ENCODE results near the gene UTS2B. TPM values are rescaled to one million over a fixed set of nuclear protein-coding genes. Genes with fewer than 3 reads are reported as not detected.
"Not testable (repeated sequence)": the region's sequence is repeated elsewhere in the genome, so short reads cannot be mapped to it uniquely, and the experiment has no call there.

Gene UTS2B
- total RNA-seq, 1 donor from 2014 or later: 0.89 TPM

GRCh38 chr3:191256405-191256804 lies 73.9 kb downstream of the UTS2B start:
- ATAC-seq (no peak), DNase-seq (ENCODE audit: low spot score) (no peak)
- intact Hi-C loops (cut with DNase I): no loop called here

- intact Hi-C loops (cut with DNase I): no loop called here
- ATAC-seq: no peak
- no peak for DNase-seq (ENCODE audit: low spot score)
Observed at GRCh38 chr3:191255156-191255555, 75.2 kb downstream of the UTS2B start.

- no peak for DNase-seq (ENCODE audit: low spot score)
Observed at GRCh38 chr3:191254098-191254873, 76.0 kb downstream of the UTS2B start.

GRCh38 chr3:191253089-191253799 lies 77.1 kb downstream of the UTS2B start:
- ATAC-seq (no peak), DNase-seq (ENCODE audit: low spot score) (no peak)
- intact Hi-C loops (cut with DNase I): no loop called here

More at GRCh38 chr3:191254098-191254873, 76.0 kb downstream of the UTS2B start:
- no peak for ATAC-seq
- intact Hi-C loops (cut with DNase I): no loop called here

GRCh38 chr3:191246630-191247029 lies 83.7 kb downstream of the UTS2B start:
- intact Hi-C loops (cut with DNase I): no loop called here
- ATAC-seq: no peak
- no peak for DNase-seq (ENCODE audit: low spot score)

GRCh38 chr3:191246034-191246433 lies 84.3 kb downstream of the UTS2B start:
- DNase-seq (ENCODE audit: low spot score); intact Hi-C loops (cut with DNase I): not testable (repeated sequence)
- ATAC-seq: peak; percentile 82

- no peak for DNase-seq (ENCODE audit: low spot score)
- intact Hi-C loops (cut with DNase I): no loop called here
Observed at GRCh38 chr3:191244242-191244867, 86.0 kb downstream of the UTS2B start.

GRCh38 chr3:191240486-191240885 lies 89.8 kb downstream of the UTS2B start:
- intact Hi-C loops (cut with DNase I): no loop called here
- ATAC-seq (peak; percentile 40), DNase-seq (ENCODE audit: low spot score) (no peak)

More at GRCh38 chr3:191244242-191244867, 86.0 kb downstream of the UTS2B start:
- no peak for ATAC-seq

GRCh38 chr3:191239407-191240031 lies 90.8 kb downstream of the UTS2B start:
- ATAC-seq (no peak), DNase-seq (ENCODE audit: low spot score) (no peak)
- intact Hi-C loops (cut with DNase I): no loop called here

- ATAC-seq (peak; percentile 15), DNase-seq (ENCODE audit: low spot score) (no peak)
- intact Hi-C loops (cut with DNase I): no loop called here
Observed at GRCh38 chr3:191238321-191238817, 92.0 kb downstream of the UTS2B start.

- intact Hi-C loops (cut with DNase I): no loop called here
- ATAC-seq (no peak), DNase-seq (ENCODE audit: low spot score) (no peak)
Observed at GRCh38 chr3:191237047-191237882, 93.1 kb downstream of the UTS2B start.

GRCh38 chr3:191236646-191237045 lies 93.7 kb downstream of the UTS2B start:
- DNase-seq (ENCODE audit: low spot score): no peak
- intact Hi-C loops (cut with DNase I): no loop called here
- ATAC-seq: no peak

- intact Hi-C loops (cut with DNase I): no loop called here
- no peak for ATAC-seq
- DNase-seq (ENCODE audit: low spot score): no peak
Observed at GRCh38 chr3:191235331-191236314, 94.7 kb downstream of the UTS2B start.

GRCh38 chr3:191234216-191234615 lies 96.1 kb downstream of the UTS2B start:
- intact Hi-C loops (cut with DNase I): no loop called here
- DNase-seq (ENCODE audit: low spot score): no peak
- no peak for ATAC-seq

- no peak for ATAC-seq
- intact Hi-C loops (cut with DNase I): no loop called here
- DNase-seq (ENCODE audit: low spot score): no peak
Observed at GRCh38 chr3:191227541-191227940, 102.8 kb downstream of the UTS2B start.

GRCh38 chr3:191221638-191222037 lies 108.7 kb downstream of the UTS2B start:
- no peak for ATAC-seq
- DNase-seq (ENCODE audit: low spot score): no peak
- intact Hi-C loops (cut with DNase I): no loop called here

- ATAC-seq: no peak
- no peak for DNase-seq (ENCODE audit: low spot score)
- intact Hi-C loops (cut with DNase I): no loop called here
Observed at GRCh38 chr3:191220908-191221307, 109.4 kb downstream of the UTS2B start.
